Measurements from ENCODE around the gene SAP30BP.
A peak's percentile ranks its signal among the peaks of the same experiment; 100 is the strongest.

The SAP30BP gene

GRCh38 chr17:75698659-75699058 lies 31.5 kb downstream of the SAP30BP start:
- Mint-ChIP-seq H3K27ac (no peak overlapping the region), H3K36me3 (peaks cover 8% of the 10 kb centered on the region), H3K4me3 (no peak overlapping the region), H3K27me3 (no peaks in the 10 kb centered on the region), H3K9me3 (ENCODE audit: low read depth) (no peaks in the 10 kb centered on the region), H3K4me1 (ENCODE audit: low read depth) (no peaks in the 10 kb centered on the region)

GRCh38 chr17:75701288-75701687 lies 34.1 kb downstream of the SAP30BP start:
- Mint-ChIP-seq H3K27me3 (no peaks in the 10 kb centered on the region), H3K4me3 (no peak overlapping the region), H3K27ac (no peak overlapping the region), H3K9me3 (ENCODE audit: low read depth) (no peaks in the 10 kb centered on the region), H3K4me1 (ENCODE audit: low read depth) (no peaks in the 10 kb centered on the region), H3K36me3 (peaks cover 6% of the 10 kb centered on the region)

- Mint-ChIP-seq H3K9me3 (ENCODE audit: low read depth) (no peaks in the 10 kb centered on the region), H3K36me3 (peaks cover 6% of the 10 kb centered on the region), H3K4me1 (ENCODE audit: low read depth) (no peaks in the 10 kb centered on the region), H3K27me3 (no peaks in the 10 kb centered on the region), H3K4me3 (no peak overlapping the region), H3K27ac (no peak overlapping the region)
Observed at GRCh38 chr17:75703191-75703590, 36.1 kb downstream of the SAP30BP start.

GRCh38 chr17:75703591-75703990 lies 36.5 kb downstream of the SAP30BP start:
- Mint-ChIP-seq H3K4me1 (ENCODE audit: low read depth) (no peaks in the 10 kb centered on the region), H3K27ac (no peak overlapping the region), H3K36me3 (peaks cover 6% of the 10 kb centered on the region), H3K27me3 (no peaks in the 10 kb centered on the region), H3K4me3 (no peak overlapping the region), H3K9me3 (ENCODE audit: low read depth) (no peaks in the 10 kb centered on the region)

GRCh38 chr17:75704963-75705875 lies 38.1 kb downstream of the SAP30BP start:
- H3K4me3 Mint-ChIP-seq, result no peak overlapping the region
- no peak overlapping the region for H3K27ac Mint-ChIP-seq
- no peaks in the 10 kb centered on the region for H3K27me3 Mint-ChIP-seq
- no peaks in the 10 kb centered on the region for H3K4me1 Mint-ChIP-seq (ENCODE audit: low read depth)
- H3K9me3 Mint-ChIP-seq (ENCODE audit: low read depth), result no peaks in the 10 kb centered on the region
- peaks cover 3% of the 10 kb centered on the region for H3K36me3 Mint-ChIP-seq

GRCh38 chr17:75706042-75706728 lies 39.0 kb downstream of the SAP30BP start:
- Mint-ChIP-seq H3K27ac (no peak overlapping the region), H3K4me3 (no peak overlapping the region), H3K9me3 (ENCODE audit: low read depth) (no peaks in the 10 kb centered on the region), H3K36me3 (peaks cover 3% of the 10 kb centered on the region), H3K27me3 (no peaks in the 10 kb centered on the region), H3K4me1 (ENCODE audit: low read depth) (no peaks in the 10 kb centered on the region)

GRCh38 chr17:75707079-75707571 lies 40.0 kb downstream of the SAP30BP start:
- no peaks in the 10 kb centered on the region for H3K27me3 Mint-ChIP-seq
- H3K27ac Mint-ChIP-seq, result no peak overlapping the region
- H3K9me3 Mint-ChIP-seq (ENCODE audit: low read depth), result no peaks in the 10 kb centered on the region
- no peaks in the 10 kb centered on the region for H3K36me3 Mint-ChIP-seq
- no peaks in the 10 kb centered on the region for H3K4me1 Mint-ChIP-seq (ENCODE audit: low read depth)
- H3K4me3 Mint-ChIP-seq, result no peak overlapping the region

- no peaks in the 10 kb centered on the region for H3K4me1 Mint-ChIP-seq (ENCODE audit: low read depth)
- peaks cover 2% of the 10 kb centered on the region for H3K27me3 Mint-ChIP-seq
- H3K4me3 Mint-ChIP-seq, result no peak overlapping the region
- H3K27ac Mint-ChIP-seq, result no peak overlapping the region
- no peaks in the 10 kb centered on the region for H3K9me3 Mint-ChIP-seq (ENCODE audit: low read depth)
- H3K36me3 Mint-ChIP-seq, result no peaks in the 10 kb centered on the region
Observed at GRCh38 chr17:75712446-75712845, 45.3 kb downstream of the SAP30BP start.

- H3K27ac Mint-ChIP-seq, result no peak overlapping the region
Observed at GRCh38 chr17:75719732-75720131, 52.6 kb downstream of the SAP30BP start.

GRCh38 chr17:75720656-75721462 lies 53.7 kb downstream of the SAP30BP start, which contains the start of gene ITGB4:
Gene ITGB4 (plus strand): TSS chr17:75721459. CDS start chr17:75724704, 3,245 bp downstream.
- Mint-ChIP-seq H3K4me3 (peak within 1 kb of the TSS; percentile 85), H3K4me1 (ENCODE audit: low read depth) (peaks cover 4% of the 10 kb centered on the region), H3K27ac (no peak within 1 kb of the TSS), H3K36me3 (no peaks in the 10 kb centered on the region), H3K9me3 (ENCODE audit: low read depth) (no peaks in the 10 kb centered on the region), H3K27me3 (peaks cover 2% of the 10 kb centered on the region)

More at GRCh38 chr17:75719732-75720131, 52.6 kb downstream of the SAP30BP start:
- Mint-ChIP-seq H3K9me3 (ENCODE audit: low read depth) (no peaks in the 10 kb centered on the region), H3K27me3 (peaks cover 2% of the 10 kb centered on the region), H3K4me3 (peak overlapping the region; percentile 85), H3K4me1 (ENCODE audit: low read depth) (peaks cover 4% of the 10 kb centered on the region), H3K36me3 (no peaks in the 10 kb centered on the region)

GRCh38 chr17:75721463-75722011 lies 54.4 kb downstream of the SAP30BP start:
- Mint-ChIP-seq H3K4me3 (peak overlapping the region; percentile 63), H3K36me3 (no peaks in the 10 kb centered on the region), H3K27me3 (no peaks in the 10 kb centered on the region), H3K27ac (no peak overlapping the region), H3K4me1 (ENCODE audit: low read depth) (peaks cover 4% of the 10 kb centered on the region), H3K9me3 (ENCODE audit: low read depth) (no peaks in the 10 kb centered on the region)

- Mint-ChIP-seq H3K9me3 (ENCODE audit: low read depth) (no peaks in the 10 kb centered on the region), H3K4me3 (peak overlapping the region; percentile 63), H3K4me1 (ENCODE audit: low read depth) (peaks cover 4% of the 10 kb centered on the region), H3K27me3 (no peaks in the 10 kb centered on the region), H3K36me3 (no peaks in the 10 kb centered on the region), H3K27ac (no peak overlapping the region)
Observed at GRCh38 chr17:75722076-75722475, 54.9 kb downstream of the SAP30BP start.

GRCh38 chr17:75722542-75723095 lies 55.5 kb downstream of the SAP30BP start:
- Mint-ChIP-seq H3K27me3 (no peaks in the 10 kb centered on the region), H3K9me3 (ENCODE audit: low read depth) (no peaks in the 10 kb centered on the region), H3K27ac (no peak overlapping the region), H3K4me3 (no peak overlapping the region), H3K4me1 (ENCODE audit: low read depth) (peaks cover 4% of the 10 kb centered on the region), H3K36me3 (no peaks in the 10 kb centered on the region)

Measured in activated naive CD8-positive, alpha-beta T cell (primary cell).